T follicular helper cell (primary cell): Measurements from ENCODE around the gene THPO.

Experiments used
- DNase-seq: peaks from one replicate; pipeline ENCODE4 v3.0.0-alpha.2; 2020; ENCODE audit warnings: low read depth

Gene THPO

GRCh38 chr3:184362668-184363546, 15.1 kb downstream of the THPO start:
- peak; percentile 82 for DNase-seq

- no peak for DNase-seq
These were observed 15.9 kb downstream of the THPO start for GRCh38 chr3:184361932-184362667.

GRCh38 chr3:184361532-184361931, 16.5 kb downstream of the THPO start, which contains the start of the genes CLCN2 and POLR2H:
Gene CLCN2, minus strand, starts transcription at chr3:184361605. Its CDS starts 126 bp downstream, at chr3:184361479.
Gene POLR2H, plus strand, starts transcription at chr3:184361710. Its CDS starts 1,783 bp downstream, at chr3:184363493.
- no peak for DNase-seq

- DNase-seq: no peak
These were observed 17.0 kb downstream of the THPO start for GRCh38 chr3:184360929-184361531.

GRCh38 chr3:184360070-184360928, 17.7 kb downstream of the THPO start:
- no peak for DNase-seq

GRCh38 chr3:184359610-184360009, 18.4 kb downstream of the THPO start:
- DNase-seq: no peak

- DNase-seq: no peak
These were observed 19.1 kb downstream of the THPO start for GRCh38 chr3:184358921-184359350.

- DNase-seq: no peak
These were observed 19.8 kb downstream of the THPO start for GRCh38 chr3:184358124-184358767.

GRCh38 chr3:184357248-184358123, 20.5 kb downstream of the THPO start:
- DNase-seq: no peak

- DNase-seq: no peak
These were observed 22.6 kb downstream of the THPO start for GRCh38 chr3:184355261-184356040.

- DNase-seq: no peak
These were observed 23.3 kb downstream of the THPO start for GRCh38 chr3:184354754-184355153.

GRCh38 chr3:184354121-184354728, 23.8 kb downstream of the THPO start:
- peak; percentile 42 for DNase-seq

- no peak for DNase-seq
These were observed 24.5 kb downstream of the THPO start for GRCh38 chr3:184353546-184353941.

- no peak for DNase-seq
These were observed 25.0 kb downstream of the THPO start for GRCh38 chr3:184352897-184353545.

- no peak for DNase-seq
These were observed 25.7 kb downstream of the THPO start for GRCh38 chr3:184352149-184352785.

- no peak for DNase-seq
These were observed 26.4 kb downstream of the THPO start for GRCh38 chr3:184351511-184352148.

GRCh38 chr3:184350618-184351017, 27.4 kb downstream of the THPO start:
- no peak for DNase-seq
